Measurements from ENCODE around the gene NCOA5. TPM values are rescaled to one million over a fixed set of nuclear protein-coding genes. Genes with fewer than 3 reads are reported as not detected.

The NCOA5 gene
- total RNA-seq, 1 donor from 2014 or later: 34.9 TPM

- H3K36me3 Mint-ChIP-seq (ENCODE audit: low read depth, unreplicated experiment): peaks cover under 1% of the 10 kb centered on the region
- H3K9me3 Mint-ChIP-seq (ENCODE audit: unreplicated experiment): no peaks in the 10 kb centered on the region
- no peak overlapping the region for H3K4me3 Mint-ChIP-seq (ENCODE audit: unreplicated experiment)
- no peaks in the 10 kb centered on the region for H3K27me3 Mint-ChIP-seq (ENCODE audit: unreplicated experiment)
- TF ChIP-seq CTCF (IDR thresholded peaks at IDR 0.05; ENCODE audit: unreplicated experiment): no peak
- DNase-seq (ENCODE audit: low spot score): no peak
- no peak overlapping the region for H3K27ac Mint-ChIP-seq (ENCODE audit: unreplicated experiment)
- H3K4me1 Mint-ChIP-seq (ENCODE audit: unreplicated experiment): peaks cover 10% of the 10 kb centered on the region
Observed at GRCh38 chr20:46134716-46135115, 45.0 kb upstream of the NCOA5 start.

GRCh38 chr20:46133886-46134654 is 44.3 kb upstream of the NCOA5 start:
- H3K4me3 Mint-ChIP-seq (ENCODE audit: unreplicated experiment): no peak overlapping the region
- peaks cover 10% of the 10 kb centered on the region for H3K4me1 Mint-ChIP-seq (ENCODE audit: unreplicated experiment)
- peaks cover 2% of the 10 kb centered on the region for H3K27me3 Mint-ChIP-seq (ENCODE audit: unreplicated experiment)
- H3K27ac Mint-ChIP-seq (ENCODE audit: unreplicated experiment): no peak overlapping the region
- peaks cover 3% of the 10 kb centered on the region for H3K36me3 Mint-ChIP-seq (ENCODE audit: low read depth, unreplicated experiment)
- no peaks in the 10 kb centered on the region for H3K9me3 Mint-ChIP-seq (ENCODE audit: unreplicated experiment)
- DNase-seq (ENCODE audit: low spot score): no peak
- TF ChIP-seq CTCF (IDR thresholded peaks at IDR 0.05; ENCODE audit: unreplicated experiment): no peak

- TF ChIP-seq CTCF (IDR thresholded peaks at IDR 0.05; ENCODE audit: unreplicated experiment): peak; percentile 54
- Mint-ChIP-seq H3K4me1 (ENCODE audit: unreplicated experiment) (peaks cover 10% of the 10 kb centered on the region), H3K4me3 (ENCODE audit: unreplicated experiment) (no peak overlapping the region), H3K27ac (ENCODE audit: unreplicated experiment) (no peak overlapping the region), H3K36me3 (ENCODE audit: low read depth, unreplicated experiment) (peaks cover 3% of the 10 kb centered on the region), H3K27me3 (ENCODE audit: unreplicated experiment) (peaks cover 2% of the 10 kb centered on the region), H3K9me3 (ENCODE audit: unreplicated experiment) (no peaks in the 10 kb centered on the region)
- peak; percentile 88 for DNase-seq (ENCODE audit: low spot score)
Observed at GRCh38 chr20:46132705-46133120, 43.0 kb upstream of the NCOA5 start.

GRCh38 chr20:46131396-46131795 is 41.6 kb upstream of the NCOA5 start:
- Mint-ChIP-seq H3K27ac (ENCODE audit: unreplicated experiment) (peak overlapping the region; percentile 39), H3K27me3 (ENCODE audit: unreplicated experiment) (peaks cover 3% of the 10 kb centered on the region), H3K9me3 (ENCODE audit: unreplicated experiment) (no peaks in the 10 kb centered on the region), H3K36me3 (ENCODE audit: low read depth, unreplicated experiment) (peaks cover 7% of the 10 kb centered on the region), H3K4me3 (ENCODE audit: unreplicated experiment) (no peak overlapping the region), H3K4me1 (ENCODE audit: unreplicated experiment) (peaks cover 10% of the 10 kb centered on the region)
- DNase-seq (ENCODE audit: low spot score): no peak
- TF ChIP-seq CTCF (IDR thresholded peaks at IDR 0.05; ENCODE audit: unreplicated experiment): no peak

GRCh38 chr20:46130534-46130933 is 40.8 kb upstream of the NCOA5 start:
- TF ChIP-seq CTCF (IDR thresholded peaks at IDR 0.05; ENCODE audit: unreplicated experiment): no peak
- no peak overlapping the region for H3K4me3 Mint-ChIP-seq (ENCODE audit: unreplicated experiment)

More at GRCh38 chr20:46130534-46130933, 40.8 kb upstream of the NCOA5 start:
- DNase-seq (ENCODE audit: low spot score): no peak
- Mint-ChIP-seq H3K27me3 (ENCODE audit: unreplicated experiment) (peaks cover 4% of the 10 kb centered on the region), H3K36me3 (ENCODE audit: low read depth, unreplicated experiment) (peaks cover 12% of the 10 kb centered on the region), H3K9me3 (ENCODE audit: unreplicated experiment) (no peaks in the 10 kb centered on the region), H3K4me1 (ENCODE audit: unreplicated experiment) (peaks cover 10% of the 10 kb centered on the region), H3K27ac (ENCODE audit: unreplicated experiment) (no peak overlapping the region)

Measured in endothelial cell (in vitro differentiated cells).